ENCODE results near the gene RGS19. TPM values are rescaled to one million over a fixed set of nuclear protein-coding genes. Genes with fewer than 3 reads are reported as not detected.

Gene RGS19
- total RNA-seq, 1 experiment from 2014 or later = 16.4 TPM

GRCh38 chr20:64099086-64099786 is 19.9 kb upstream of the RGS19 start:
- no peak overlapping the region for H3K4me3 ChIP-seq (ENCODE audit: low read depth, low read length, poor library complexity, severe bottlenecking)
- no peak overlapping the region for H3K27ac ChIP-seq (ENCODE audit: low read depth, low read length, poor library complexity, severe bottlenecking)
- no peaks in the 10 kb centered on the region for H3K36me3 ChIP-seq (ENCODE audit: insufficient read depth, low read length, poor library complexity, severe bottlenecking)
- H3K27me3 ChIP-seq (replicated peaks; ENCODE audit: insufficient read depth, low read depth, low read length, poor library complexity) = peaks cover 30% of the 10 kb centered on the region
- POLR2A ChIA-PET (ENCODE audit: low non-redundant PET) = no interaction called here
- intact Hi-C loops (cut with micrococcal nuclease; ENCODE audit: unreplicated experiment) = no loop called here
- CTCF ChIA-PET = no interaction called here
- no peaks in the 10 kb centered on the region for H3K9me3 ChIP-seq (ENCODE audit: low read depth, low read length, poor library complexity, severe bottlenecking)
- no peaks in the 10 kb centered on the region for H3K4me1 ChIP-seq (ENCODE audit: insufficient read depth, low read length, poor library complexity, severe bottlenecking)
- no TSS peak for BruUV-seq (replicated peaks)
- no peak for TF ChIP-seq EZH2 (IDR thresholded peaks at IDR 0.05; ENCODE audit: borderline replicate concordance, low read depth, low read length, poor library complexity, severe bottlenecking)
- TF ChIP-seq, protein P1, sequence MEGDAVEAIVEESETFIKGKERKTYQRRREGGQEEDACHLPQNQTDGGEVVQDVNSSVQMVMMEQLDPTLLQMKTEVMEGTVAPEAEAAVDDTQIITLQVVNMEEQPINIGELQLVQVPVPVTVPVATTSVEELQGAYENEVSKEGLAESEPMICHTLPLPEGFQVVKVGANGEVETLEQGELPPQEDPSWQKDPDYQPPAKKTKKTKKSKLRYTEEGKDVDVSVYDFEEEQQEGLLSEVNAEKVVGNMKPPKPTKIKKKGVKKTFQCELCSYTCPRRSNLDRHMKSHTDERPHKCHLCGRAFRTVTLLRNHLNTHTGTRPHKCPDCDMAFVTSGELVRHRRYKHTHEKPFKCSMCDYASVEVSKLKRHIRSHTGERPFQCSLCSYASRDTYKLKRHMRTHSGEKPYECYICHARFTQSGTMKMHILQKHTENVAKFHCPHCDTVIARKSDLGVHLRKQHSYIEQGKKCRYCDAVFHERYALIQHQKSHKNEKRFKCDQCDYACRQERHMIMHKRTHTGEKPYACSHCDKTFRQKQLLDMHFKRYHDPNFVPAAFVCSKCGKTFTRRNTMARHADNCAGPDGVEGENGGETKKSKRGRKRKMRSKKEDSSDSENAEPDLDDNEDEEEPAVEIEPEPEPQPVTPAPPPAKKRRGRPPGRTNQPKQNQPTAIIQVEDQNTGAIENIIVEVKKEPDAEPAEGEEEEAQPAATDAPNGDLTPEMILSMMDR (conservative IDR thresholded peaks at IDR 0.05; ENCODE audit: low read depth, low read length) = no peak
- DNase-seq (ENCODE audit: low spot score) = no peak

DNA sequence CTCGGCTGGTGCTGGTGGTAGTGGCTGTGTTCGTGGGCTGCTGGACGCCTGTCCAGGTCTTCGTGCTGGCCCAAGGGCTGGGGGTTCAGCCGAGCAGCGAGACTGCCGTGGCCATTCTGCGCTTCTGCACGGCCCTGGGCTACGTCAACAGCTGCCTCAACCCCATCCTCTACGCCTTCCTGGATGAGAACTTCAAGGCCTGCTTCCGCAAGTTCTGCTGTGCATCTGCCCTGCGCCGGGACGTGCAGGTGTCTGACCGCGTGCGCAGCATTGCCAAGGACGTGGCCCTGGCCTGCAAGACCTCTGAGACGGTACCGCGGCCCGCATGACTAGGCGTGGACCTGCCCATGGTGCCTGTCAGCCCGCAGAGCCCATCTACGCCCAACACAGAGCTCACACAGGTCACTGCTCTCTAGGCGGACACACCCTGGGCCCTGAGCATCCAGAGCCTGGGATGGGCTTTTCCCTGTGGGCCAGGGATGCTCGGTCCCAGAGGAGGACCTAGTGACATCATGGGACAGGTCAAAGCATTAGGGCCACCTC is 19.2 kb upstream of the RGS19 start:
- POLR2A ChIA-PET (ENCODE audit: low non-redundant PET) = no interaction called here
- H3K36me3 ChIP-seq (ENCODE audit: insufficient read depth, low read length, poor library complexity, severe bottlenecking) = no peaks in the 10 kb centered on the region

DNA sequence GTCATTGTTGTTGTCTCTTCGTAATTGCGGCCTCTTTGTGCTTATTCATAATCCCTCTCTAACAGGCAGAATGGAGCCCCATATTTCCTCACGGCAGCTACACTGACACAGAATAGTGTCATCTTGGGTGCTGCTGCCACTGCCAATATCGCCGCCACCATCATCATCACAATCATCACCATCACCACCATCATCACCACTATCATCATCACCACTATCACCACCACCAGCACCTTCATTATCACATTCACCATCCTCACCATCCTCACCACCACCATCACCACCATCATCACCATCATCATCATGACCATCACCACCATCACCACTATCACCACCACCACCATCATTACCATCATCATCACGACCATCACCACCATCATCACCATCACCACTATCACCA is 17.2 kb upstream of the RGS19 start:
- no peaks in the 10 kb centered on the region for H3K36me3 ChIP-seq (ENCODE audit: insufficient read depth, low read length, poor library complexity, severe bottlenecking)
- POLR2A ChIA-PET (ENCODE audit: low non-redundant PET) = no interaction called here
- no peak overlapping the region for H3K4me3 ChIP-seq (ENCODE audit: low read depth, low read length, poor library complexity, severe bottlenecking)
- no peaks in the 10 kb centered on the region for H3K9me3 ChIP-seq (ENCODE audit: low read depth, low read length, poor library complexity, severe bottlenecking)
- TF ChIP-seq, protein P1 (conservative IDR thresholded peaks at IDR 0.05; ENCODE audit: low read depth, low read length) = no peak
- no peak for TF ChIP-seq EZH2 (IDR thresholded peaks at IDR 0.05; ENCODE audit: borderline replicate concordance, low read depth, low read length, poor library complexity, severe bottlenecking)
- no TSS peak for BruUV-seq (replicated peaks)
- H3K4me1 ChIP-seq (ENCODE audit: insufficient read depth, low read length, poor library complexity, severe bottlenecking) = no peaks in the 10 kb centered on the region
- peaks cover 8% of the 10 kb centered on the region for H3K27me3 ChIP-seq (replicated peaks; ENCODE audit: insufficient read depth, low read depth, low read length, poor library complexity)
- intact Hi-C loops (cut with micrococcal nuclease; ENCODE audit: unreplicated experiment) = no loop called here
- CTCF ChIA-PET = interaction anchor here (1.1 kb wide), 1 partner anchor 23 kb away, joined by 3 read pairs; no protein-coding TSS in a partner anchor
- no peak overlapping the region for H3K27ac ChIP-seq (ENCODE audit: low read depth, low read length, poor library complexity, severe bottlenecking)
- DNase-seq (ENCODE audit: low spot score) = no peak

More for the DNA sequence above, 19.2 kb upstream of the RGS19 start:
- Histone ChIP-seq H3K4me1 (ENCODE audit: insufficient read depth, low read length, poor library complexity, severe bottlenecking) (no peaks in the 10 kb centered on the region), H3K9me3 (ENCODE audit: low read depth, low read length, poor library complexity, severe bottlenecking) (no peaks in the 10 kb centered on the region), H3K4me3 (ENCODE audit: low read depth, low read length, poor library complexity, severe bottlenecking) (no peak overlapping the region), H3K27ac (ENCODE audit: low read depth, low read length, poor library complexity, severe bottlenecking) (no peak overlapping the region), H3K27me3 (replicated peaks; ENCODE audit: insufficient read depth, low read depth, low read length, poor library complexity) (peaks cover 28% of the 10 kb centered on the region)
- intact Hi-C loops (cut with micrococcal nuclease; ENCODE audit: unreplicated experiment) = no loop called here
- TF ChIP-seq EZH2 (IDR thresholded peaks at IDR 0.05; ENCODE audit: borderline replicate concordance, low read depth, low read length, poor library complexity, severe bottlenecking) = no peak
- TF ChIP-seq, protein P1 (conservative IDR thresholded peaks at IDR 0.05; ENCODE audit: low read depth, low read length) = no peak
- CTCF ChIA-PET = no interaction called here
- no peak for DNase-seq (ENCODE audit: low spot score)
- no TSS peak for BruUV-seq (replicated peaks)
